ENCODE data around the gene OLAH. TPM values are rescaled to one million over a fixed set of nuclear protein-coding genes. Genes with fewer than 3 reads are reported as not detected.

Gene OLAH
- total RNA-seq, 6 experiments from 2014 or later: 1.2 TPM; not detected in 5

DNA sequence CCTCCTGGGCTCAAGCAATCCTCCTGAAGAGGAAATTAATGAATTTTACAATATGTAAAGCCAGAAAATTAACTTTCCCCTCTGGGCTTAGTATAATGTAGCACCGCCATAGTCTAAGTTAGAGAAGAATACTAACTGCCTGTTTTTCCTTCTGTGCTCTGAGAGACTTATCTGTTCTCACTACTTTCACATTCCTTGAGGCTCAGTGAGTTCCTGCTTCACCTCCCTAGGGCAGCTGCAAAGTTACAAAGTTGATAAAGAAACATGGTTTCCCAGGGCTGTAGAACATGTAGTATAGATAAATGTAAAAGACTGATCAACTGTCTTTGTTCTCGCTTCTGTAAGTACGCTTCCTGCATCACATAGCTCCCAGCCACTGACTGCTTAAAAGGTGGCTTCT, 16.0 kb upstream of the OLAH start:
- 61% methylated on average over 3 of the region's 3 CpGs for WGBS (ENCODE audit: insufficient coverage, low coverage, low lambda C conversion rate, missing lambda C conversion rate)
- H3K27ac ChIP-seq: no peak overlapping the region
- no peak overlapping the region for H3K4me3 ChIP-seq
- no peaks in the 10 kb centered on the region for H3K4me1 ChIP-seq
- intact Hi-C loops (cut with DNase I): no loop called here
- H3K36me3 ChIP-seq: no peaks in the 10 kb centered on the region
- no peaks in the 10 kb centered on the region for H3K27me3 ChIP-seq
- ATAC-seq (no peak), DNase-seq (no peak)
- no peak for TF ChIP-seq POLR2A (IDR thresholded peaks at IDR 0.05)
- TF ChIP-seq, protein P1, sequence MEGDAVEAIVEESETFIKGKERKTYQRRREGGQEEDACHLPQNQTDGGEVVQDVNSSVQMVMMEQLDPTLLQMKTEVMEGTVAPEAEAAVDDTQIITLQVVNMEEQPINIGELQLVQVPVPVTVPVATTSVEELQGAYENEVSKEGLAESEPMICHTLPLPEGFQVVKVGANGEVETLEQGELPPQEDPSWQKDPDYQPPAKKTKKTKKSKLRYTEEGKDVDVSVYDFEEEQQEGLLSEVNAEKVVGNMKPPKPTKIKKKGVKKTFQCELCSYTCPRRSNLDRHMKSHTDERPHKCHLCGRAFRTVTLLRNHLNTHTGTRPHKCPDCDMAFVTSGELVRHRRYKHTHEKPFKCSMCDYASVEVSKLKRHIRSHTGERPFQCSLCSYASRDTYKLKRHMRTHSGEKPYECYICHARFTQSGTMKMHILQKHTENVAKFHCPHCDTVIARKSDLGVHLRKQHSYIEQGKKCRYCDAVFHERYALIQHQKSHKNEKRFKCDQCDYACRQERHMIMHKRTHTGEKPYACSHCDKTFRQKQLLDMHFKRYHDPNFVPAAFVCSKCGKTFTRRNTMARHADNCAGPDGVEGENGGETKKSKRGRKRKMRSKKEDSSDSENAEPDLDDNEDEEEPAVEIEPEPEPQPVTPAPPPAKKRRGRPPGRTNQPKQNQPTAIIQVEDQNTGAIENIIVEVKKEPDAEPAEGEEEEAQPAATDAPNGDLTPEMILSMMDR (IDR thresholded peaks at IDR 0.05): no peak
- H3K9me3 ChIP-seq: no peaks in the 10 kb centered on the region

DNA sequence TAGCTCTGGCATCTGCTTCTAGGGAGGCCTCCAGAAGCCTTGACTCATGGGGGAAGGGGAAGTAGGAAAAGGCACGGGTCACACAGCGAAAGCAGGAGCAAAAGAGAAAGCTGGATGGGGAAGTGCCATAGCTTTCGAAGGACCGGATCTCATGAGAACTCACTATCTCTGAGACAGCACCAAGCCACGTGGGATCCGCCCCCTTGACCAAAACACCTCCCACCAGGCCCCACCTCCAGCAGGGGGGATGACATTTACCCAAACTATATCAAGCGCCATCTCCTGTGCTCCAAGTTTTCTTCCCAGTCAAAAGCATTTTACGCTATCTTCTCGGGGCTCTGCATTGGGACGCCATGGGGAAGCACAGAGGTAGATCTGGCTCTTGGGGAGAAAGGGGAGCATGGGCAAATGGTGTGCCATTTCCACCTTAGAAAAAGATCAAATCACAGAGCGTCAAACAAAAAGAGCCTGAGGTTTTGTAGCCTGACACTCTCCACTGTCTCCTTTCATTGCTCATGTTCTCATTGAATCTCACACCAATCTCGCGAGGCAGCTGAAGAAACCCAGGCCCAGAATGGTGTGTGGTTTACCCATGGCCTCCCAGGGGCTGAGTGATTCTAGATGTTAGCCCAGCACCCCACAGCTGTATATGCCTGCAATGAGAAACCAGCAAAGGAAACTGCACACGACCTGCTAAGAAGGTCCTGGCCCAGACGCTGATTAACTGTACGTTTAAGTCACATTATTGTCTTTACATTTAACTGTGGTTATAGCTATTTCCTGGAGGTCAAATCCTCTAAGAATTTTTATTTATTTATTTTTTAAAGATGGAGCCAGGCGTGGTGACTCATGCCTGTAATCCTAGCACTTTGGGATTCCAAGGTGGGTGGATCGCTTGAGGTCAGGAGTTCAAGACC, 8.1 kb upstream of the OLAH start:
- H3K27ac ChIP-seq: no peak overlapping the region
- ATAC-seq (peak; percentile 63 to 83 (median 71)), DNase-seq (peak in 2 of 3 donors; percentile 30 to 46)
- no peaks in the 10 kb centered on the region for H3K36me3 ChIP-seq
- no peak overlapping the region for H3K4me3 ChIP-seq
- H3K27me3 ChIP-seq: no peaks in the 10 kb centered on the region
- WGBS (ENCODE audit: insufficient coverage, low coverage, low lambda C conversion rate, missing lambda C conversion rate): 55% methylated on average over 16 of the region's 18 CpGs
- H3K9me3 ChIP-seq: no peaks in the 10 kb centered on the region
- intact Hi-C loops (cut with DNase I): no loop called here
- no peak for TF ChIP-seq POLR2A (IDR thresholded peaks at IDR 0.05)
- TF ChIP-seq, protein P1 (IDR thresholded peaks at IDR 0.05): no peak
- H3K4me1 ChIP-seq: no peaks in the 10 kb centered on the region

DNA sequence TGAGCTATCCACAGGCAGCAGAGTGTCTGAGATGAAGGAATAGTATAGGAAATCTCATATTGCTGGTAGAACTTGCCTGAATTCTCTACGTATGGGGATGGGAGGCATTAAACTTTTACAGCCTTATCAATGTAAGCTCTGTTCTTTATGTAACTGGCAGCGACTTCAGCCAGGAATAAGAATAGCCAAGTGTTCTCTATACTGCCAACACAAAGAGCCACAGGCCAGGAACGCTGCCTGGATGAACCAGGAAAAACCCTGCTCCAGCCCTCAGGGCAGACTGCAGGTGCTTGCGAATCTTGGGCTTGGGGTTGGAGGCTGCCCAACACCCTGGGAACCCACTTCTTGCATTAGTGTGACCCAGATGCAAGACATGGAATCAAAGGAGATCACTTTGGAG, 6.1 kb upstream of the OLAH start:
- WGBS (ENCODE audit: insufficient coverage, low coverage, low lambda C conversion rate, missing lambda C conversion rate): 100% methylated on average over 3 of the region's 4 CpGs
- ATAC-seq (no peak), DNase-seq (no peak)
- no peak overlapping the region for H3K4me3 ChIP-seq
- H3K36me3 ChIP-seq: no peaks in the 10 kb centered on the region
- H3K27ac ChIP-seq: no peak overlapping the region
- H3K27me3 ChIP-seq: no peaks in the 10 kb centered on the region
- intact Hi-C loops (cut with DNase I): no loop called here
- H3K9me3 ChIP-seq: no peaks in the 10 kb centered on the region
- TF ChIP-seq, protein P1 (IDR thresholded peaks at IDR 0.05): no peak
- no peak for TF ChIP-seq POLR2A (IDR thresholded peaks at IDR 0.05)
- no peaks in the 10 kb centered on the region for H3K4me1 ChIP-seq

DNA sequence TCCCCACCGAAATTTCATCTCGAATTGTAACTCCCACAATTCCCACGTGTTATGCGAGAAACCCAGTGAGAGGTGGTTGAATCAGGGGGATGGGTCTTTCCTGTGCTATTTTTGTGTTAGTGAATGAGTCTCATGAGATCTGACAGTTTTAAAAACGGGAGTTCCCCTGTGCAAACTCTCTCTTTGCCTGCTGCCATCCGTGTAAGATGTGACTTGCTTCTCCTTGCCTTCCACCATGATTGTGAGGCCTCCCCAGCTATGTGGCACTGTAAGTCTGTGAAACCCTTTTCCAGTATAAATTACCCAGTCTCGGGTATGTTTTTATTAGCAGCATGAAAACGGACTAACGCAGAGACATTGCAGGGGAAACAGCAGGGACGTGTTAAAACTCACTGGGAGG, 5.3 kb upstream of the OLAH start:
- intact Hi-C loops (cut with DNase I): no loop called here
- DNase-seq: no peak
- H3K27ac ChIP-seq: no peak overlapping the region
- no peaks in the 10 kb centered on the region for H3K36me3 ChIP-seq
- H3K4me1 ChIP-seq: no peaks in the 10 kb centered on the region
- no peaks in the 10 kb centered on the region for H3K27me3 ChIP-seq
- no peak overlapping the region for H3K4me3 ChIP-seq
- H3K9me3 ChIP-seq: no peaks in the 10 kb centered on the region
- ATAC-seq: no peak
- no peak for TF ChIP-seq POLR2A (IDR thresholded peaks at IDR 0.05)
- TF ChIP-seq, protein P1 (IDR thresholded peaks at IDR 0.05): no peak
- WGBS (ENCODE audit: insufficient coverage, low coverage, low lambda C conversion rate, missing lambda C conversion rate): 75% methylated on average over 10 of the region's 10 CpGs
